HG03108 (cell line): ENCODE measurements around the gene SEPTIN1.

Experiments used
- ATAC-seq: cut with Tn5 transposase; IDR thresholded peaks from one replicate; pipeline ENCODE4 v1.9.1; 2021; ENCODE audit warnings: moderate library complexity; ENCODE audit not compliant: unreplicated experiment

SEPTIN1 gene

GRCh38 chr16:30382111-30382881, at the start of gene SEPTIN1:
Gene SEPTIN1 (minus strand): TSS chr16:30382561. CDS start chr16:30382542, 19 bp downstream.
- ATAC-seq: no peak

GRCh38 chr16:30430428-30430970, 48.1 kb upstream of the SEPTIN1 start:
- peak; percentile 7 for ATAC-seq

- peak; percentile 97 for ATAC-seq
Measured at GRCh38 chr16:30429678-30430427, 47.5 kb upstream of the SEPTIN1 start, which contains the start of gene DCTPP1. Gene DCTPP1 (minus strand): TSS chr16:30430030. CDS start chr16:30429980, 50 bp downstream.

GRCh38 chr16:30429418-30429677, 47.0 kb upstream of the SEPTIN1 start:
- ATAC-seq: no peak

GRCh38 chr16:30428055-30428454, 45.7 kb upstream of the SEPTIN1 start:
- no peak for ATAC-seq

- no peak for ATAC-seq
Measured at GRCh38 chr16:30421010-30421409, 38.6 kb upstream of the SEPTIN1 start.

GRCh38 chr16:30418350-30419181, 36.2 kb upstream of the SEPTIN1 start:
- peak; percentile 2 for ATAC-seq

- peak; percentile 78 for ATAC-seq
Measured at GRCh38 chr16:30417529-30418349, 35.4 kb upstream of the SEPTIN1 start.

GRCh38 chr16:30416624-30417528, 34.5 kb upstream of the SEPTIN1 start:
- no peak for ATAC-seq

- no peak for ATAC-seq
Measured at GRCh38 chr16:30416047-30416603, 33.8 kb upstream of the SEPTIN1 start.

GRCh38 chr16:30414159-30414558, 31.8 kb upstream of the SEPTIN1 start:
- no peak for ATAC-seq

GRCh38 chr16:30413112-30413806, 30.9 kb upstream of the SEPTIN1 start:
- no peak for ATAC-seq

- ATAC-seq: peak; percentile 40
Measured at GRCh38 chr16:30409125-30410060, 27.0 kb upstream of the SEPTIN1 start.

GRCh38 chr16:30407804-30408534, 25.6 kb upstream of the SEPTIN1 start:
- no peak for ATAC-seq

- ATAC-seq: peak; percentile 71
Measured at GRCh38 chr16:30407102-30407803, 24.9 kb upstream of the SEPTIN1 start, which contains the start of gene ZNF771. Gene ZNF771 (plus strand): TSS chr16:30407606. CDS start chr16:30408054, 448 bp downstream.

- no peak for ATAC-seq
Measured at GRCh38 chr16:30406795-30407101, 24.4 kb upstream of the SEPTIN1 start.
